ENCODE data around the gene LRRIQ4.

DNA sequence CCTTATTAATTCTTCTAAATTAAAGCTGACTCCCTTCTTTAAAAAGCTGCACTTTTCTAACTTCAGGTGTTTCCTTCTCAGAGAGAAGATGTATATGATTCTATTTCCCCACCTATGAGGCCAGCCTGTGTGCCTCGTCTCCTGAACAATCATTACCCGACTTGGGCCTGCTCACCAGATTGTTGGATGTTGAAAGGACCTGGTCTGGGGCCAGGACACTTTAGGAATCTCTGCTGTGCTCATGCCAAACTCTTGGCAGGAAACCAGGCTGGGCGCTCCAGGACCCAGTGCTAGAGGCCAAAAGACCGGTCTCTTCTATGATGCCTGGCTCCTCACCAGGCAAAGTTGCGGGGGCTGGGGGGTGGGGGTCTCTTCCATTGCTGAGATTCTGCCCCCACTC is 74.0 kb downstream of the LRRIQ4 start:
- no peak for TF ChIP-seq ZNF571 (tag by site-specific recombination; IDR thresholded peaks at IDR 0.05)
- TF ChIP-seq, protein P1, sequence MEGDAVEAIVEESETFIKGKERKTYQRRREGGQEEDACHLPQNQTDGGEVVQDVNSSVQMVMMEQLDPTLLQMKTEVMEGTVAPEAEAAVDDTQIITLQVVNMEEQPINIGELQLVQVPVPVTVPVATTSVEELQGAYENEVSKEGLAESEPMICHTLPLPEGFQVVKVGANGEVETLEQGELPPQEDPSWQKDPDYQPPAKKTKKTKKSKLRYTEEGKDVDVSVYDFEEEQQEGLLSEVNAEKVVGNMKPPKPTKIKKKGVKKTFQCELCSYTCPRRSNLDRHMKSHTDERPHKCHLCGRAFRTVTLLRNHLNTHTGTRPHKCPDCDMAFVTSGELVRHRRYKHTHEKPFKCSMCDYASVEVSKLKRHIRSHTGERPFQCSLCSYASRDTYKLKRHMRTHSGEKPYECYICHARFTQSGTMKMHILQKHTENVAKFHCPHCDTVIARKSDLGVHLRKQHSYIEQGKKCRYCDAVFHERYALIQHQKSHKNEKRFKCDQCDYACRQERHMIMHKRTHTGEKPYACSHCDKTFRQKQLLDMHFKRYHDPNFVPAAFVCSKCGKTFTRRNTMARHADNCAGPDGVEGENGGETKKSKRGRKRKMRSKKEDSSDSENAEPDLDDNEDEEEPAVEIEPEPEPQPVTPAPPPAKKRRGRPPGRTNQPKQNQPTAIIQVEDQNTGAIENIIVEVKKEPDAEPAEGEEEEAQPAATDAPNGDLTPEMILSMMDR (tag by site-specific recombination; IDR thresholded peaks at IDR 0.05): no peak
- TF ChIP-seq ZNF600 (tag by site-specific recombination; IDR thresholded peaks at IDR 0.05): no peak
- TF ChIP-seq MEIS1 (CRISPR knock-in tag; IDR thresholded peaks at IDR 0.05; ENCODE audit: borderline replicate concordance): no peak
- no peak for TF ChIP-seq ZNF10 (tag by site-specific recombination; IDR thresholded peaks at IDR 0.05)
- TF ChIP-seq ZNF184 (tag by site-specific recombination; IDR thresholded peaks at IDR 0.05): no peak
- TF ChIP-seq HOXD13 (CRISPR knock-in tag; IDR thresholded peaks at IDR 0.05; ENCODE audit: borderline replicate concordance): no peak
- TF ChIP-seq GLIS1 (tag by site-specific recombination; IDR thresholded peaks at IDR 0.05): no peak
- no peak for TF ChIP-seq ZNF140 (tag by site-specific recombination; IDR thresholded peaks at IDR 0.05)

Data from HEK293 (cell line).